OCI-LY1 (cell line): ENCODE data around the gene SGPP2.

ENCODE experiments used
- H2AFZ ChIP-seq: fragments of 200-600 bp; sonication (generic), shearing (Covaris generic); 2 replicates; pipeline ENCODE4 v1.6.0; 2014; ENCODE audit warnings: antibody characterized with exemption, mild to moderate bottlenecking, low read length
- H3F3A ChIP-seq: fragments of 200-600 bp; sonication (generic), shearing (Covaris generic); 2 replicates; pipeline ENCODE4 v1.6.0; 2014; ENCODE audit warnings: mild to moderate bottlenecking, antibody characterized with exemption, low read length, moderate library complexity; ENCODE audit not compliant: insufficient read depth
- H3K27ac ChIP-seq: fragments of 200-600 bp; sonication (generic); 2 replicates; pipeline ENCODE4 v1.5.1; 2014; ENCODE audit warnings: low read length, mixed run types, mild to moderate bottlenecking, low read depth; ENCODE audit not compliant: poor library complexity, severe bottlenecking
- H3K27me3 ChIP-seq: fragments of 200-600 bp; sonication (generic); 2 replicates; pipeline ENCODE4 v1.6.0; 2014; ENCODE audit warnings: antibody characterized with exemption, mild to moderate bottlenecking, low read length, moderate library complexity; ENCODE audit not compliant: insufficient read depth
- H3K36me3 ChIP-seq: fragments of 200-600 bp; sonication (generic); 2 replicates; pipeline ENCODE4 v1.6.1; 2014; ENCODE audit warnings: mild to moderate bottlenecking, antibody characterized with exemption, low read length, moderate library complexity, mixed read lengths; ENCODE audit not compliant: insufficient read depth
- H3K4me1 ChIP-seq: fragments of 200-600 bp; sonication (generic); 2 replicates; pipeline ENCODE4 v1.5.1; 2014; ENCODE audit warnings: mild to moderate bottlenecking, low read length, moderate library complexity; ENCODE audit not compliant: insufficient read depth, severe bottlenecking
- H3K4me2 ChIP-seq: fragments of 200-600 bp; sonication (generic), shearing (Covaris generic); 2 replicates; pipeline ENCODE4 v1.6.1; 2014; ENCODE audit warnings: low read length
- H3K4me3 ChIP-seq: fragments of 200-600 bp; sonication (generic); 2 replicates; pipeline ENCODE4 v1.5.1; 2014; ENCODE audit warnings: low read length, low read depth, mild to moderate bottlenecking, mixed read lengths; ENCODE audit not compliant: poor library complexity, severe bottlenecking
- H3K79me2 ChIP-seq: fragments of 200-600 bp; shearing (Covaris generic); 2 replicates; pipeline ENCODE4 v1.6.1; 2016; ENCODE audit warnings: mixed run types, low read length, mixed read lengths; ENCODE audit not compliant: insufficient read depth
- H3K9ac ChIP-seq: fragments of 200-600 bp; sonication (generic), shearing (Covaris generic); 2 replicates; pipeline ENCODE4 v1.6.1; 2014; ENCODE audit warnings: mild to moderate bottlenecking, low read length, mixed read lengths
- H3K9me2 ChIP-seq: fragments of 200-600 bp; sonication (generic), shearing (Covaris generic); 2 replicates; pipeline ENCODE4 v1.6.1; 2014; ENCODE audit warnings: low read depth, mild to moderate bottlenecking, low read length, mixed read lengths
- H3K9me3 ChIP-seq: fragments of 200-600 bp; shearing (Covaris generic); 2 replicates; pipeline ENCODE4 v1.6.1; 2014; ENCODE audit warnings: low read length, mixed read lengths
- H4K20me1 ChIP-seq: fragments of 200-600 bp; sonication (generic), shearing (Covaris generic); 2 replicates; pipeline ENCODE4 v1.6.0; 2016; ENCODE audit warnings: mild to moderate bottlenecking, low read length; ENCODE audit not compliant: insufficient read depth
- EZH2 ChIP-seq: fragments of 200-600 bp; sonication (generic), shearing (Covaris generic); IDR thresholded peaks from 2 replicates; pipeline ENCODE4 v1.8.0; 2017; ENCODE audit warnings: borderline replicate concordance, mixed run types, mild to moderate bottlenecking, antibody characterized with exemption, low read length, moderate library complexity, mixed read lengths
- TF ChIP-seq, protein P1 (sequence below): fragments of 200-600 bp; sonication (generic), shearing (Covaris generic); IDR thresholded peaks from 2 replicates; pipeline ENCODE4 v1.5.1; 2017; ENCODE audit warnings: mild to moderate bottlenecking, antibody characterized with exemption, low read length, moderate library complexity, mixed read lengths

The SGPP2 gene

DNA sequence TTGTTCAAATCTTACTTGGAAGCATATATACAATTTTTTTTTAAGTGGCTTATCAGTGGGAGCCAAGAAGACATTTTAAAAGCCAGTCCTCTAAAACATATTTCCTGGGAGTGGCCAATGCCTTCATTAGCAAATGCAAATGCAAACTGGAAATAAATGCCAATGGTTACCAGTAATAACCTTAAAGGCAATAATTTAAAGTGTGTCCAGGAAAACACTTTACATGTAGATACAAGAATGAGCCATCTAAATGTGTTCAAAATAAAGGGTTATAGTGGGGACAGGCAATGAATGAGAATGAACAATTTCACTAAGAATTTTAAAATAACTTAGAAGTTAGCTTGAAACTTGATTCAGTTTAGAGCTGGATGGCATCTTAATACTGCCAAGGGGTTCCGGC, 167.3 kb downstream of the SGPP2 start:
- Histone ChIP-seq H3K4me3 (no peak overlapping the region), H3F3A (no peaks in the 10 kb centered on the region), H3K79me2 (peaks cover 4% of the 10 kb centered on the region; the same call in 1 of the 2 replicates), H2AFZ (no peak overlapping the region), H3K9me3 (no peaks in the 10 kb centered on the region), H3K36me3 (peaks cover 55% of the 10 kb centered on the region), H3K9me2 (no peaks in the 10 kb centered on the region), H3K4me2 (no peak overlapping the region), H4K20me1 (no peaks in the 10 kb centered on the region), H3K27ac (no peak overlapping the region), H3K9ac (no peak overlapping the region), H3K4me1 (no peaks in the 10 kb centered on the region), H3K27me3 (no peaks in the 10 kb centered on the region)
- TF ChIP-seq EZH2, result no peak
- TF ChIP-seq, protein P1, sequence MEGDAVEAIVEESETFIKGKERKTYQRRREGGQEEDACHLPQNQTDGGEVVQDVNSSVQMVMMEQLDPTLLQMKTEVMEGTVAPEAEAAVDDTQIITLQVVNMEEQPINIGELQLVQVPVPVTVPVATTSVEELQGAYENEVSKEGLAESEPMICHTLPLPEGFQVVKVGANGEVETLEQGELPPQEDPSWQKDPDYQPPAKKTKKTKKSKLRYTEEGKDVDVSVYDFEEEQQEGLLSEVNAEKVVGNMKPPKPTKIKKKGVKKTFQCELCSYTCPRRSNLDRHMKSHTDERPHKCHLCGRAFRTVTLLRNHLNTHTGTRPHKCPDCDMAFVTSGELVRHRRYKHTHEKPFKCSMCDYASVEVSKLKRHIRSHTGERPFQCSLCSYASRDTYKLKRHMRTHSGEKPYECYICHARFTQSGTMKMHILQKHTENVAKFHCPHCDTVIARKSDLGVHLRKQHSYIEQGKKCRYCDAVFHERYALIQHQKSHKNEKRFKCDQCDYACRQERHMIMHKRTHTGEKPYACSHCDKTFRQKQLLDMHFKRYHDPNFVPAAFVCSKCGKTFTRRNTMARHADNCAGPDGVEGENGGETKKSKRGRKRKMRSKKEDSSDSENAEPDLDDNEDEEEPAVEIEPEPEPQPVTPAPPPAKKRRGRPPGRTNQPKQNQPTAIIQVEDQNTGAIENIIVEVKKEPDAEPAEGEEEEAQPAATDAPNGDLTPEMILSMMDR, result no peak

DNA sequence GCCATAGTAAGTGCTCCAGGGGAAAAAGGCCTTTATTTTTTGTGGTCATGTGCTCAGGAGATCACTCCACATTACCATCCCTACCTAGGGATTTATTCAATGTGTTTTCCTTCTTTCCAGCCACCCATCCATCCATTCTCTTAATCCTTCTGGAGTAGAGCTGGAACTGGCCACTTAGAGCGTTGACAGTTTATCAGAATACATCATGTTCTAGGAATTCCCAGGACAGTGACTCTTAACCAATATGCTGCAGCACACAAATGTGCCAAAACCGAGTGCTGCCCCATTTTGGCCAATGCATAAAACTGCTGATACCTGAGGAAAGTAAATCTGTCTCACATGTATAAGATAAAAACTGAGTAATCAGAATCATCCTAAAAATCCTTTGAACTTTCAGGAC, 167.8 kb downstream of the SGPP2 start:
- Histone ChIP-seq H3K27ac (no peak overlapping the region), H3F3A (no peaks in the 10 kb centered on the region), H3K36me3 (peaks cover 60% of the 10 kb centered on the region), H3K4me3 (no peak overlapping the region), H3K4me2 (no peak overlapping the region), H3K9ac (no peak overlapping the region), H4K20me1 (no peaks in the 10 kb centered on the region), H3K4me1 (no peaks in the 10 kb centered on the region), H3K27me3 (no peaks in the 10 kb centered on the region), H2AFZ (no peak overlapping the region), H3K79me2 (peaks cover 4% of the 10 kb centered on the region; the same call in 1 of the 2 replicates), H3K9me2 (no peaks in the 10 kb centered on the region), H3K9me3 (no peaks in the 10 kb centered on the region)
- TF ChIP-seq EZH2, result no peak
- TF ChIP-seq, protein P1, result no peak

DNA sequence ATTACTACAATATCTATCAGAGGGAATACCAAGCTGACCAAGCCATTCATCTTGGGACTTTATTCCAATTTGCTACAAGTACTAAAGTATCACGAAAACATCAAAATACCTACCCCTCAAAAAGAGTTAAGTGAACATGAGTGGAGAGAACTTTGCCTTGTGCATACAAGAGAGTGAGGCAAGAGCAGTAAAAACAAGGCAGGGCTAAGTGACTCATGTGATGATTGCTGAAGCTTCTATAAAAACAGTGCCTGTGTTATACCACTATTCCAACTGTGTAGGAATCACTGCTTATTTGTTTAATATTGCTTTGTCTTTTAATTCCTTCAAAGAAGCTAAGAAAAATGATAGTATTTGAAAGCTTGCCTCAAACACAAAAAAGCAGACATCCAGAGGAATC, 170.3 kb downstream of the SGPP2 start:
- H2AFZ ChIP-seq, result no peak overlapping the region
- H3K4me3 ChIP-seq, result no peak overlapping the region
- H3K4me2 ChIP-seq, result no peak overlapping the region
- no peaks in the 10 kb centered on the region for H3K9me2 ChIP-seq
- H3K9ac ChIP-seq, result no peak overlapping the region
- H3K9me3 ChIP-seq, result no peaks in the 10 kb centered on the region
- H3F3A ChIP-seq, result no peaks in the 10 kb centered on the region
- H3K4me1 ChIP-seq, result no peaks in the 10 kb centered on the region
- peaks cover 86% of the 10 kb centered on the region for H3K36me3 ChIP-seq
- no peak overlapping the region for H3K27ac ChIP-seq
- peaks cover 4% of the 10 kb centered on the region; the same call in 1 of the 2 replicates for H3K79me2 ChIP-seq
- no peaks in the 10 kb centered on the region for H4K20me1 ChIP-seq
- no peaks in the 10 kb centered on the region for H3K27me3 ChIP-seq
- TF ChIP-seq, protein P1, result no peak
- no peak for TF ChIP-seq EZH2
